Heart left ventricle (tissue), 13 donors: ENCODE data around the gene BUB3.

Experiments used
- CTCF ChIP-seq, 12 donors: fragments of 200-600 bp; sonication (generic) in 4 of 12; IDR thresholded peaks; one replicate each; pipeline versions ENCODE4 v1.5.0 to v1.8.0; 2018 to 2022; ENCODE audit warnings: antibody characterized with exemption in 12 of 12, mild to moderate bottlenecking in 5 of 12
- POLR2A ChIP-seq, 2 donors: fragments of 450-650 bp; IDR thresholded peaks; one replicate each; pipeline ENCODE4 v1.6.1; 2017; ENCODE audit warnings: antibody characterized with exemption in 2 of 2, mild to moderate bottlenecking in 2 of 2, moderate library complexity in 2 of 2
- donor health status: ischemic (EF 13 %, LVEDD 7.1; RV severe dilation, severe dysfunction).
- donor health status: DM: no; HTN: yes; CAD: no.
- donor health status: DM: no; HTN: no; CAD: no.
- donor health status: ischemic (EF 25% LVEDD 6.9; RV normal size, moderate dysfunction).
- donor health status: ischemic (EF 25% LVEDD 5.7; RV mildly dilated, moderate dysfunction).
- donor health status: ischemic (EF 35%, LVEDD 5.7; RV mildly dilated, moderate dysfunction).
- donor health status: nonischemic (EF 11% LVEDD 7.7; RV severe dilation, severe dysfunction).
- donor health status: DM: yes; HTN: yes; CAD: no.
- donor health status: PGD.
- donor health status: ischemic (EF 29% LVEDD 5.4; RV normal size, mild dysfunction).
- donor health status: nonischemic (EF 23%, LVEDD 6.1; RV moderate dilation, normal function).

- TF ChIP-seq POLR2A (IDR thresholded peaks at IDR 0.05) (no peak), CTCF (IDR thresholded peaks at IDR 0.05) (no peak)
These were observed 24.5 kb upstream of the BUB3 start for GRCh38 chr10:123129618-123130271.
